Measurements from ENCODE around the gene DYNC2H1.

DYNC2H1 gene

GRCh38 chr11:103170865-103171264, 61.6 kb downstream of the DYNC2H1 start:
- TF ChIP-seq CTCF (IDR thresholded peaks at IDR 0.05; ENCODE audit: insufficient read depth, low read length) (no peak), GABPA (IDR thresholded peaks at IDR 0.05; ENCODE audit: low read depth) (no peak), REST (IDR thresholded peaks at IDR 0.05; ENCODE audit: insufficient replicate concordance, low read depth) (no peak), SPI1 (IDR thresholded peaks at IDR 0.05; ENCODE audit: borderline replicate concordance, low read depth) (no peak), POLR2AphosphoS5 (IDR thresholded peaks at IDR 0.05; ENCODE audit: low read depth) (no peak)
- Histone ChIP-seq H3K4me3 (replicated peaks; ENCODE audit: insufficient read depth, low read length) (no peak overlapping the region), H3K27ac (replicated peaks) (no peak overlapping the region), H3K27me3 (ENCODE audit: insufficient read depth, poor library complexity, severe bottlenecking) (no peaks in the 10 kb centered on the region)
- DNase-seq (ENCODE audit: low read depth in 1 of 2, low spot score in 1 of 2): no peak

- no peak overlapping the region for H3K27ac ChIP-seq (replicated peaks)
- no peak for DNase-seq (ENCODE audit: low read depth in 1 of 2, low spot score in 1 of 2)
- H3K27me3 ChIP-seq (ENCODE audit: insufficient read depth, poor library complexity, severe bottlenecking): no peaks in the 10 kb centered on the region
- TF ChIP-seq SPI1 (IDR thresholded peaks at IDR 0.05; ENCODE audit: borderline replicate concordance, low read depth): no peak
- TF ChIP-seq REST (IDR thresholded peaks at IDR 0.05; ENCODE audit: insufficient replicate concordance, low read depth): no peak
- H3K4me3 ChIP-seq (replicated peaks; ENCODE audit: insufficient read depth, low read length): no peak overlapping the region
These were observed 66.4 kb downstream of the DYNC2H1 start for GRCh38 chr11:103175461-103176129.

GRCh38 chr11:103183981-103184611, 74.9 kb downstream of the DYNC2H1 start:
- no peak overlapping the region for H3K27ac ChIP-seq (replicated peaks)
- no peaks in the 10 kb centered on the region for H3K27me3 ChIP-seq (ENCODE audit: insufficient read depth, poor library complexity, severe bottlenecking)
- DNase-seq (ENCODE audit: low read depth in 1 of 2, low spot score in 1 of 2): no peak
- H3K4me3 ChIP-seq (replicated peaks; ENCODE audit: insufficient read depth, low read length): no peak overlapping the region
- TF ChIP-seq GABPA (IDR thresholded peaks at IDR 0.05; ENCODE audit: low read depth) (no peak), SPI1 (IDR thresholded peaks at IDR 0.05; ENCODE audit: borderline replicate concordance, low read depth) (no peak), POLR2AphosphoS5 (IDR thresholded peaks at IDR 0.05; ENCODE audit: low read depth) (no peak), REST (IDR thresholded peaks at IDR 0.05; ENCODE audit: insufficient replicate concordance, low read depth) (no peak), CTCF (IDR thresholded peaks at IDR 0.05; ENCODE audit: insufficient read depth, low read length) (no peak)

Data from HL-60 (cell line).